Ovary (tissue), 9 donors: Measurements from ENCODE around the gene PRKD1. TPM values are rescaled to one million over a fixed set of nuclear protein-coding genes. Genes with fewer than 3 reads are reported as not detected.

ENCODE experiments used
- DNase-seq, 5 donors: peaks; one replicate each; pipeline ENCODE4 v3.0.0-alpha.2; 2019 to 2020
- H3K27ac ChIP-seq, 2 donors: fragments of 200-600 bp; one replicate each; pipeline versions ENCODE4 v1.5.1 to v1.8.0; 2019 to 2022
- H3K27me3 ChIP-seq: fragments of 200-600 bp; one replicate; pipeline ENCODE4 v1.8.0; 2022
- H3K36me3 ChIP-seq: fragments of 200-600 bp; sonication (generic); one replicate; pipeline ENCODE4 v1.5.1; 2019
- H3K4me1 ChIP-seq: one replicate; pipeline ENCODE4 v1.8.1; 2013; ENCODE audit warnings: mild to moderate bottlenecking, moderate library complexity; ENCODE audit not compliant: insufficient read depth
- H3K4me3 ChIP-seq: fragments of 200-600 bp; sonication (generic); one replicate; pipeline ENCODE4 v1.5.1; 2017
- H3K9me3 ChIP-seq, 2 donors: fragments of 200-600 bp in 1 of 2; sonication (generic) in 1 of 2; one replicate each; pipeline versions ENCODE4 v1.5.1 to v1.8.1; 2013 to 2019; ENCODE audit warnings: mild to moderate bottlenecking in 1 of 2, moderate library complexity in 1 of 2
- CTCF ChIP-seq, 3 donors: fragments of 450-650 bp in 2 of 3; fragments of 200-600 bp in 1 of 3; IDR thresholded peaks; one replicate each; pipeline versions ENCODE4 v1.5.1 to v1.8.0; 2016 to 2022; ENCODE audit warnings: antibody characterized with exemption in 3 of 3, mild to moderate bottlenecking in 1 of 3
- EP300 ChIP-seq: sonication (generic); formaldehyde crosslinking; IDR thresholded peaks from one replicate; pipeline ENCODE4 v1.6.1; 2017; ENCODE audit warnings: antibody characterized with exemption
- POLR2A ChIP-seq: fragments of 450-650 bp; IDR thresholded peaks from one replicate; pipeline ENCODE4 v1.6.1; 2017; ENCODE audit warnings: antibody characterized with exemption, mild to moderate bottlenecking, moderate library complexity
- WGBS, 3 donors: extraction: QIAGEN DNeasy Blood & Tissue Kit in 1 of 3; methylation state at CpG; one replicate each; pipeline versions ENCODE4 v1.1.5 to v1.1.7; 2013 to 2017; 5-methylcytosine and 5-hydroxymethylcytosine counted together
- intact Hi-C, 4 donors: fragments of 100-400 bp; cut with DNase I; formaldehyde crosslinking; loops; one replicate each; pipeline versions ENCODE4 v1.11.0 to v1.15.1; 2022 to 2023
- polyA plus RNA-seq, 2 donors: library from polyadenylated mRNA; stranded (reverse); fragments of 200-250 nt in 1 of 2; fragments of 350-450 nt in 1 of 2; fragmentation: Illumina TruSeq in 1 of 2; extraction: RNeasy Lipid Tissue Mini Kit (QIAGEN cat#74804) in 1 of 2; gene quantifications; one replicate each; pipeline ENCODE4 v1.2.3, GENCODE V29; 2013 to 2014
- total RNA-seq, 7 donors: library from RNA; depleted of rRNA in 2 of 7; stranded (reverse); fragments of >200 nt in 2 of 7; fragmentation: NEBNext Ultra II Directional in 3 of 7; extraction: Animal tissue kit (Norgen Biotek cat#: 25700) in 3 of 7; gene quantifications; one replicate each; pipeline versions ENCODE4 v1.1.0 to v1.2.4, GENCODE V29; 2016 to 2023
- donor health status: DM: no; HTN: no; CAD: no; lungs with moderate emphysema.
- donor health status: DM: no; HTN: no; CAD: no.
- donor health status: Bipolar disorder and iron deficiency.
- donor health status: DM: yes; HTN: yes; CAD: no.
- donor health status: DM: no; HTN: no; CAD: no.
- donor health status: DM: yes; HTN: yes; CAD: no.

Gene PRKD1
- total and polyA plus RNA-seq, 9 donors: 7.7 to 39.9 (median 21.6) TPM

GRCh38 chr14:29806124-29806517 is 121.5 kb downstream of the PRKD1 start:
- Histone ChIP-seq H3K27me3 (no peaks in the 10 kb centered on the region), H3K4me1 (no peaks in the 10 kb centered on the region), H3K36me3 (no peaks in the 10 kb centered on the region), H3K9me3 (no peaks in the 10 kb centered on the region), H3K4me3 (no peak overlapping the region), H3K27ac (no peak overlapping the region)
- intact Hi-C loops: no loop called here
- WGBS, 3 donors: 84 to 96% (median 87%) methylated on average over 1 of the region's 1 CpG
- no peak for DNase-seq
- TF ChIP-seq CTCF (IDR thresholded peaks at IDR 0.05) (no peak), EP300 (no peak), POLR2A (no peak)

- WGBS, 3 donors: 78 to 98% (median 94%) methylated on average over 4 of the region's 4 CpGs
- Histone ChIP-seq H3K36me3 (no peaks in the 10 kb centered on the region), H3K27me3 (no peaks in the 10 kb centered on the region), H3K4me3 (no peak overlapping the region), H3K27ac (no peak overlapping the region), H3K4me1 (no peaks in the 10 kb centered on the region), H3K9me3 (no peaks in the 10 kb centered on the region)
- DNase-seq: peak; percentile 61 to 75 (median 71)
- intact Hi-C loops: no loop called here
- TF ChIP-seq POLR2A: no peak
- no peak for TF ChIP-seq EP300
- no peak for TF ChIP-seq CTCF (IDR thresholded peaks at IDR 0.05)
These were observed 122.1 kb downstream of the PRKD1 start for GRCh38 chr14:29805415-29806123.

- no peak for DNase-seq
- Histone ChIP-seq H3K27me3 (no peaks in the 10 kb centered on the region), H3K4me3 (no peak overlapping the region), H3K9me3 (no peaks in the 10 kb centered on the region), H3K4me1 (no peaks in the 10 kb centered on the region), H3K36me3 (no peaks in the 10 kb centered on the region), H3K27ac (no peak overlapping the region)
- intact Hi-C loops: no loop called here
- WGBS, 3 donors: 95 to 96% (median 95%) methylated on average over 3 of the region's 3 CpGs
- TF ChIP-seq CTCF (IDR thresholded peaks at IDR 0.05): no peak
- TF ChIP-seq POLR2A: no peak
- no peak for TF ChIP-seq EP300
These were observed 123.0 kb downstream of the PRKD1 start for GRCh38 chr14:29804481-29805266.

- Histone ChIP-seq H3K27ac (no peak overlapping the region), H3K4me3 (no peak overlapping the region), H3K4me1 (no peaks in the 10 kb centered on the region), H3K36me3 (no peaks in the 10 kb centered on the region), H3K9me3 (no peaks in the 10 kb centered on the region), H3K27me3 (no peaks in the 10 kb centered on the region)
- intact Hi-C loops: no loop called here
- DNase-seq: no peak
- TF ChIP-seq CTCF (IDR thresholded peaks at IDR 0.05) (no peak), POLR2A (no peak), EP300 (no peak)
These were observed 124.6 kb downstream of the PRKD1 start for GRCh38 chr14:29803045-29803444.
